ENCODE measurements around the gene ADH5. TPM values are rescaled to one million over a fixed set of nuclear protein-coding genes. Genes with fewer than 3 reads are reported as not detected.
"Not testable (repeated sequence)": the region's sequence is repeated elsewhere in the genome, so short reads cannot be mapped to it uniquely, and the experiment has no call there.

The ADH5 gene
- total RNA-seq, 1 donor from 2014 or later: 252 TPM

DNA sequence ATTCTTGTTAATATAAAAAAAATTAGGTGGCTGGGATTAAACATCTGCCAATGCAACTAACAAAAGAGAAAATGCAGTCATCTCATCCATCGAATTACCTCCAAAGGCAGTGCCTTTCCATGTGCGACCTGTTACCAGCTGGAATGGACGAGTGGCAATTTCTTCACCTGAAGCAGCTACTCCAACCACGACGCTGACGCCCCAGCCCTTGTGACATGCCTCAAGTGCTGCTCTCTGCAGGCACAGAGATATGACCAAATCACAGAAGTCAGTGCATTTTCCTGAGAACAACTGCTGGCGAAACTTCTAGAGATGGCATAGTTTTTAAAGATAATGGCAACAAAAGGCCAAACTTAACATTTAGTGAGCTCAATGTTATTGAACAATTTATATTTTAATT lies 13.8 kb downstream of the ADH5 start:
- Mint-ChIP-seq H3K27ac (ENCODE audit: unreplicated experiment) (no peak overlapping the region), H3K4me1 (peaks cover 6% of the 10 kb centered on the region), H3K36me3 (ENCODE audit: low read depth) (peaks cover 16% of the 10 kb centered on the region), H3K4me3 (no peak overlapping the region), H3K27me3 (ENCODE audit: low read depth) (no peaks in the 10 kb centered on the region), H3K9me3 (no peaks in the 10 kb centered on the region)
- TF ChIP-seq, protein P1, sequence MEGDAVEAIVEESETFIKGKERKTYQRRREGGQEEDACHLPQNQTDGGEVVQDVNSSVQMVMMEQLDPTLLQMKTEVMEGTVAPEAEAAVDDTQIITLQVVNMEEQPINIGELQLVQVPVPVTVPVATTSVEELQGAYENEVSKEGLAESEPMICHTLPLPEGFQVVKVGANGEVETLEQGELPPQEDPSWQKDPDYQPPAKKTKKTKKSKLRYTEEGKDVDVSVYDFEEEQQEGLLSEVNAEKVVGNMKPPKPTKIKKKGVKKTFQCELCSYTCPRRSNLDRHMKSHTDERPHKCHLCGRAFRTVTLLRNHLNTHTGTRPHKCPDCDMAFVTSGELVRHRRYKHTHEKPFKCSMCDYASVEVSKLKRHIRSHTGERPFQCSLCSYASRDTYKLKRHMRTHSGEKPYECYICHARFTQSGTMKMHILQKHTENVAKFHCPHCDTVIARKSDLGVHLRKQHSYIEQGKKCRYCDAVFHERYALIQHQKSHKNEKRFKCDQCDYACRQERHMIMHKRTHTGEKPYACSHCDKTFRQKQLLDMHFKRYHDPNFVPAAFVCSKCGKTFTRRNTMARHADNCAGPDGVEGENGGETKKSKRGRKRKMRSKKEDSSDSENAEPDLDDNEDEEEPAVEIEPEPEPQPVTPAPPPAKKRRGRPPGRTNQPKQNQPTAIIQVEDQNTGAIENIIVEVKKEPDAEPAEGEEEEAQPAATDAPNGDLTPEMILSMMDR (conservative IDR thresholded peaks at IDR 0.05): no peak
- DNase-seq (ENCODE audit: low read depth, low spot score): no peak

DNA sequence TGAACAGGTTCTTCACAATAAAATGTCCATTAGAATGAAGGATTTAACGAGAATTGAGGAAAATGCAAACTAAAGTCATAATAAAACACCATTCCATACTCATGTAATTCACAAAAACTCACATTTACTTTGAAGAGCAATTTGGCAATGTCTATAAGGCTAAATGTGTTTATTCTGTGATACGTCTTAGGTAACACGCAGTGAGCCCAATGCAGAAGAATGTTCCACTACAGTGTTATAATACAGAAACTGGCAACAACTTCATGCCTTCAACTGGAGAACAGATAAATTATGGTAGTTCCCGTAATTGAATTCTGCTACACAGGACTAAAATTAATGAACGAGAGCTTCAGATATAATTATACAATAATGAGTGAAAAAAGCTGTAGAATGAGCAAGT lies 17.4 kb downstream of the ADH5 start:
- Mint-ChIP-seq H3K27ac (ENCODE audit: unreplicated experiment) (no peak overlapping the region), H3K9me3 (no peaks in the 10 kb centered on the region), H3K27me3 (ENCODE audit: low read depth) (no peaks in the 10 kb centered on the region), H3K4me1 (peaks cover 6% of the 10 kb centered on the region), H3K36me3 (ENCODE audit: low read depth) (peaks cover 22% of the 10 kb centered on the region), H3K4me3 (no peak overlapping the region)
- DNase-seq (ENCODE audit: low read depth, low spot score): no peak
- TF ChIP-seq, protein P1 (conservative IDR thresholded peaks at IDR 0.05): no peak

DNA sequence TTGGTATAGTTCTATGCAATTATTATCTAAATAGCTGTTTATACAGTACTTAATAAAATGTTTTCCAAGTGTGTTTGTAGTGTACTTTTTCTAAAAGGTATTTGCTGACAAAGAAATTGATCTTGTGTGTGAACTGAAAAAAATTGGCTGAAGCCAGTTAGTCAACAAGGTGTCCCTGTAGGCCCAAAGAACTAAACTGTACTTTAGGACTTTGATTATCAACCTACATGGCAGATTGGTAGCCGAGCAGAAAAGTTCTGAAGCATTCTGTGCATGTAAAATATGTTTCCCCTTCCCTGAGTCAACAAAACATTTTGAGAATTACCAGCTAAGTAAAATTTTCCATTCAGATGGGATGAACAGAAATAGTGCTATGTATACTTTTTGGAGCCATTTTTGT lies 21.0 kb downstream of the ADH5 start:
- no peak for DNase-seq (ENCODE audit: low read depth, low spot score)
- Mint-ChIP-seq H3K4me1 (no peaks in the 10 kb centered on the region), H3K4me3 (no peak overlapping the region), H3K36me3 (ENCODE audit: low read depth) (peaks cover 40% of the 10 kb centered on the region), H3K27me3 (ENCODE audit: low read depth) (no peaks in the 10 kb centered on the region), H3K9me3 (no peaks in the 10 kb centered on the region), H3K27ac (ENCODE audit: unreplicated experiment) (no peak overlapping the region)
- TF ChIP-seq, protein P1 (conservative IDR thresholded peaks at IDR 0.05): no peak

DNA sequence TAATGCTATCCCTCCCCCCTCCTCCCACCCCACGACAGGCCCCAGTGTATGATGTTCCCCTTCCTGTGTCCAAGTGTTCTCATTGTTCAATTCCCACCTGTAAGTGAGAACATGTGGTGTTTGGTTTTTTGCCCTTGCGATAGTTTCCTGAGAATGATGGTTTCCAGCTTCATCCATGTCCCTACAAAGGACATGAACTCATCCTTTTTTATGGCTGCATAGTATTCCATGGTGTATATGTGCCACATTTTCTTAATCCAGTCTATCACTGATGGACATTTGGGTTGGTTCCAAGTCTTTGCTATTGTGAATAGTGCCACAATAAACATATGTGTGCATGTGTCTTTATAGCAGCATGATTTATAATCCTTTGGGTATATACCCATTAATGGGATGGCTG lies 23.1 kb downstream of the ADH5 start:
- H3K27ac Mint-ChIP-seq (ENCODE audit: unreplicated experiment); H3K4me3 Mint-ChIP-seq; H3K4me1 Mint-ChIP-seq; H3K27me3 Mint-ChIP-seq (ENCODE audit: low read depth); DNase-seq (ENCODE audit: low read depth, low spot score); H3K9me3 Mint-ChIP-seq: not testable (repeated sequence)
- H3K36me3 Mint-ChIP-seq (ENCODE audit: low read depth): peaks cover 39% of the 10 kb centered on the region

DNA sequence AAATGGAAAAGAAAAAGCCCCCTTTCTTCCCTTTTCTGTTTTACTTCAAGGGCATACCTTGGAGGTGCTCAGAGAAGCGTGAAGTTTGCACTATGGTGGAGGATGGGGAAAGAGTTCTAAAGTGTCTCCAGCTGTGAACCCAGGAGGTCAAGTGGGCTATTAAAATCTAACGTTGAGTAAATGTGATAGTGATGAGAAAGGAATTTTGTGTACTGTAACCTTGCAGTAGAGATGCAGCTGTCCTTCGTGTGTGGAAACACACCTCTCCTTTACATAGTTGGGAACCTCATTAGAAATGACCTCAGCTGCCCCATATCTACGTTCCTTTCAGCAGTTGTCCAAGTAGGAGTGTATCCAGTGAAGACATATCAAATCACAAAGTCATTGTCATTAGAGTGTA lies 26.5 kb downstream of the ADH5 start:
- no peak overlapping the region for H3K27ac Mint-ChIP-seq (ENCODE audit: unreplicated experiment)
- H3K36me3 Mint-ChIP-seq (ENCODE audit: low read depth): peaks cover 42% of the 10 kb centered on the region
- H3K4me3 Mint-ChIP-seq: no peak overlapping the region
- H3K9me3 Mint-ChIP-seq: no peaks in the 10 kb centered on the region
- no peaks in the 10 kb centered on the region for H3K27me3 Mint-ChIP-seq (ENCODE audit: low read depth)
- peaks cover 14% of the 10 kb centered on the region for H3K4me1 Mint-ChIP-seq
- no peak for DNase-seq (ENCODE audit: low read depth, low spot score)
- TF ChIP-seq, protein P1 (conservative IDR thresholded peaks at IDR 0.05): no peak

DNA sequence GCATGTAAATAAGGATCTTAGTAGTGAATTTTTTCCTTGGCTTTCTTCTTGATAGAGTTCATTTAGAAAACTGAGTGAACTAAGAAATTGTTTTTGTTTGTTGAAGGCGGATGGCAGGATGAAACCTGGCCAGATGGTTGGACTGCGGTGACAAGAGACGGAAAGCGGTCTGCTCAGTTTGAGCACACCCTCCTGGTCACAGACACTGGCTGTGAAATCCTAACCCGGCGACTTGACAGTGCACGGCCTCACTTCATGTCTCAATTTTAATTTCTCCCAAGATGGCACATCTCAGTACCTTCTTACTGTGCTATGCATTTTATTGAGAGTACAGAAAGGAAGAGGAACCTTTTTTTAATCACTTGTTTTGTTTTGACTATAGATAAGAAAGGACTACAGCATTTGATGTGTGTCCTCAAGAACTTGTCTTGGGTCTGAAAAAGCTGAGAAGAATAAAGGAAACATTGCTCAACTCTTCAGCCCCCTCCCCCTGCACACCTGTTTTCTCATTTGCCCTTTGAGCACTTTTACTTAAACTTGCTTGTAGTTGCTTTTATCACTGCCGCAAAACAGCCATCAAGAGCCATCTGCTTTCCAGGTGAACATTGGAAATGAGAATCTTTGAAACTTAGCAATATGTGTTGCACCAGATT lies 27.4 kb downstream of the ADH5 start:
- peaks cover 15% of the 10 kb centered on the region for H3K4me1 Mint-ChIP-seq
- no peaks in the 10 kb centered on the region for H3K9me3 Mint-ChIP-seq
- no peak for DNase-seq (ENCODE audit: low read depth, low spot score)
- H3K27ac Mint-ChIP-seq (ENCODE audit: unreplicated experiment): peak overlapping the region; percentile 62
- H3K4me3 Mint-ChIP-seq: no peak overlapping the region
- TF ChIP-seq, protein P1 (conservative IDR thresholded peaks at IDR 0.05): no peak
- H3K36me3 Mint-ChIP-seq (ENCODE audit: low read depth): peaks cover 38% of the 10 kb centered on the region
- H3K27me3 Mint-ChIP-seq (ENCODE audit: low read depth): no peaks in the 10 kb centered on the region

All from neural crest cell (in vitro differentiated cells).